Measurements from ENCODE around the gene TM4SF18. TPM values are rescaled to one million over a fixed set of nuclear protein-coding genes. Genes with fewer than 3 reads are reported as not detected.

Gene TM4SF18
- total RNA-seq, 2 donors from 2014 or later, result not detected

DNA sequence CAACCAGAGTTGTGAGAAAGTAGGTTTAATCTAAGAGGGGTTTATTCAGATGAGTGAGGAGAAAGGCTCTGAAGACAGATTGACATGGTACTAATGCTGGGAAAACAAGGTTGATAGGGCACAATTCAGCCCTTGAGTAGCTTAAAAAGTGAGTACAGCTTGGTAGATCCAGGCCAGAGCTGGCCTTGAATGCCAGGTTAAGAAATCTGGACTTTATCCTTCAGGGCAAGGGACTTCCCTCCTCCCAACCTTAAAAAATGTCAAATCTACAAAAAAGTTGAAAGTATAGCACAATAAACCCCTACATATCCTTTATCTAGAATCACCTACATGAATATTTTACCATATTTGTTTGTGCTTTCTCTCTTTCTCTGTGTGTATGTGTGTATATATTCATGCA is 7.9 kb downstream of the TM4SF18 start:
- no peaks in the 10 kb centered on the region for H3K4me1 Mint-ChIP-seq
- H3K36me3 Mint-ChIP-seq (ENCODE audit: low read depth), result no peaks in the 10 kb centered on the region
- no peak overlapping the region for H3K4me3 Mint-ChIP-seq
- no peak overlapping the region for H3K27ac Mint-ChIP-seq
- H3K27me3 Mint-ChIP-seq, result peaks cover 12% of the 10 kb centered on the region
- no peak for ATAC-seq (replicated peaks)
- no peaks in the 10 kb centered on the region for H3K9me3 Mint-ChIP-seq

DNA sequence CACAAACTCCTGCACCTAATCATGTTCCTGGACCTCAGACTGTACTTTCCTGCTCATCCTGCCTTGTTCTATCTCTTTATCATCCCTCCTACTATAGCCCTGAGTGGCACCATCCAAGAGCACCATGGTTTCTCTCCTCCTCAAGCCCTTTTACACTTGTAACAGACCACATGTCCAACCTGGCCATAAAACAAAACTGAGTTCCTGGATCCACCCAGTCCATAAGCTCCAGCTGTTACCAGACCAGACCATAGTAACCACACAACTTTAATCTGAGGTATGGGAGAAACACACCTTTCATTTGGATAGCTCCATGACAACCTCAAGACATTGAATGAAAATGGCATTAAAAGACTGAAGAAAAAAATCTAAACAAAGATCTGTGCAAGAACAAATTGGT is 9.1 kb downstream of the TM4SF18 start:
- no peaks in the 10 kb centered on the region for H3K4me1 Mint-ChIP-seq
- H3K27me3 Mint-ChIP-seq, result peaks cover 8% of the 10 kb centered on the region
- H3K9me3 Mint-ChIP-seq, result no peaks in the 10 kb centered on the region
- H3K36me3 Mint-ChIP-seq (ENCODE audit: low read depth), result no peaks in the 10 kb centered on the region
- no peak for ATAC-seq (replicated peaks)
- no peak overlapping the region for H3K27ac Mint-ChIP-seq
- no peak overlapping the region for H3K4me3 Mint-ChIP-seq

DNA sequence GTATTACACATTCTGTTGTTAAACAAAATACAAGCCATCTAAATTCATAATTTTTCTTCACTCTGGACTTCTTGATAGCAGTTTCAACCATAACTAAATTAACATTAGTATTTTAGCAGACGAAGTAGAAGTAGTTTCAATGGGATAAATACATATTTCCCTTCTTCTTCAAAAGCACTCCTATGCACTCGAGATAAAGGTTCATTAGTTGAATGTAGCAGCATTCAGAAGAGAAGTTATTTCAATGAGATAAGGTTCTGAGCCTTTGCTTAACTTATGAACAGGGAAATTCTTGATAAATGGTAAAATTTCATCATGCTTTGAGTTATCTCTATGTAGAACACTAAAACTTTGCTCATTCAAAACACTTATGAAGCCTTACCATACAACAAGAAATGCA is 11.8 kb downstream of the TM4SF18 start:
- ATAC-seq (replicated peaks), result no peak
- H3K9me3 Mint-ChIP-seq, result no peaks in the 10 kb centered on the region
- no peak overlapping the region for H3K27ac Mint-ChIP-seq
- H3K4me3 Mint-ChIP-seq, result no peak overlapping the region
- H3K27me3 Mint-ChIP-seq, result peaks cover 8% of the 10 kb centered on the region
- H3K4me1 Mint-ChIP-seq, result no peaks in the 10 kb centered on the region
- H3K36me3 Mint-ChIP-seq (ENCODE audit: low read depth), result no peaks in the 10 kb centered on the region

DNA sequence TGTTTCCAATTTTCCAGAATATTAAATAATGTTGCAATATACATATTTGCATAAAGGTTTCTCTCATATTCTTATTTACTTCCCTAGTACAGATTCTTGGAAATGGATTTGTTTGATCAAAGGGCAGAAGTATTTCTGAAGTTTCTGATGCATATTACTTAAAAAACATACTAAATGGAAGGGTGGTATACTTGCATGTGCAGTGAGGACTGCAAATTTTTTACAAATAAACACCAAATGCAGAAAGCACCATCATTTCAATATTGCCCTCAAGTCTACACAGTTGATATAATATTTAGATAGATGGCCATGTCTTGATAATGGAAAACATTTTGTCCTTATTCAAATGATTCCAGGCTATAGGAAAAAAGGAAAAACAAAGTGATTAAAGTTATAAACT is 12.3 kb downstream of the TM4SF18 start:
- Mint-ChIP-seq H3K4me1 (no peaks in the 10 kb centered on the region), H3K27me3 (peaks cover 8% of the 10 kb centered on the region), H3K9me3 (no peaks in the 10 kb centered on the region), H3K27ac (no peak overlapping the region), H3K36me3 (ENCODE audit: low read depth) (no peaks in the 10 kb centered on the region), H3K4me3 (no peak overlapping the region)
- ATAC-seq (replicated peaks), result no peak

DNA sequence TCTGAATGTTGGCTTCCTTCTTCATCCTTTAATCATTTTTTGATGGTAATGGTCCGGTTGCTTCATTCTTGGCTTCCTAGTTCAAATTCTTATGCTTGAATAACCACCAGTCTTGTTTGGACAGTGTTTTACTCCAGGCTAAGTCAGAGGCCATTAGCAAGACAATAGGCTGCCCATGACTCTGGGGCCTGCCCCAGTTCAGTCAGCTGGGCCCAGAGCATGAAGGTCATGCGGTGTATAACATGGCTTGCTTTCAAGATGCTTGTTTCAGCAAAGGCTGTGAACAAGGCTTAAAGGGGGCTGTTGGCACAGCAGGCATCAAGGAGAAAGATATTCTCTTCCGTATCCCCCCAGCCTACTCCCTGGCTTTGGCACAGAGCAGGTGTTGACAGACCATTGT is 13.7 kb downstream of the TM4SF18 start:
- H3K27me3 Mint-ChIP-seq, result peaks cover 10% of the 10 kb centered on the region
- no peaks in the 10 kb centered on the region for H3K9me3 Mint-ChIP-seq
- H3K4me1 Mint-ChIP-seq, result no peaks in the 10 kb centered on the region
- H3K36me3 Mint-ChIP-seq (ENCODE audit: low read depth), result no peaks in the 10 kb centered on the region
- no peak overlapping the region for H3K4me3 Mint-ChIP-seq
- ATAC-seq (replicated peaks), result no peak
- H3K27ac Mint-ChIP-seq, result no peak overlapping the region

DNA sequence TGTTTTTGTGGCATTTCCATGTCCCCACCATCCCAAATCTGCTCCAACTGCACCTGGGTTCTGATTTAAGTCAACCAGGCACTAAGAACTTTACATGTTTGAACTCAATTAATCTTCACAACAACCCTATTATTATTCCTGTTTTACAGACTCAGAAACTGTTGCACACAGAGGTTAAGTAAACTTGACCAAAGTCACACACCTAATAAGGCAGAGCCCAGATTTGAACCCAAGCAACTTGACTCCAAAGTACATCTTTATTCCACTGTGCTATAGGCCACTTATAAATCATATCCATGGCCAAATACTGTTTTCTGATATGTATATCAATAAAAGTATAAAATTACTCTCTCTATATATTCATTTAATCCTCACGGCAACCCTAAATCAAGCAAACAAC is 16.4 kb downstream of the TM4SF18 start:
- H3K4me1 Mint-ChIP-seq, result no peaks in the 10 kb centered on the region
- no peak for ATAC-seq (replicated peaks)
- no peak overlapping the region for H3K27ac Mint-ChIP-seq
- no peaks in the 10 kb centered on the region for H3K9me3 Mint-ChIP-seq
- H3K4me3 Mint-ChIP-seq, result no peak overlapping the region
- H3K27me3 Mint-ChIP-seq, result peaks cover 18% of the 10 kb centered on the region
- H3K36me3 Mint-ChIP-seq (ENCODE audit: low read depth), result no peaks in the 10 kb centered on the region

DNA sequence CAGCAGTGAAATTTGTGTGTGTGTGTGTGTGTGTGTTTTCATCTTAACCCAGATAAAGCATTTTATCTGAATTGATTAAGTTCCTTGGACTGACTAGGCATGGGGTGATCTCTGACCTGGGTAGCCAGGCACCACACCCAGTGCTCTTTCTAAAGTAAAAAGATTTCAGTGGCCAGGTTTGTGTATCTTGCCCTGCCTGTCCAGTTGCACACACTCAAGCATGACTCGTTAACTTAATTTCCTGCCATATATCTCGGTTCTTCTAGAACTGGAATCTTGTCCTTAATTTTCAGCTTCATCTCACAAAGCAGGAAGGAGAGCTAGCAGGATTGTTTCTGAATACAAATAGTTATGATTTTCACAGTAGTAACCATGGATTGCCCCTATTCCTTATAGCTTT is 17.0 kb downstream of the TM4SF18 start:
- no peak for ATAC-seq (replicated peaks)
- Mint-ChIP-seq H3K27ac (no peak overlapping the region), H3K4me1 (no peaks in the 10 kb centered on the region), H3K9me3 (no peaks in the 10 kb centered on the region), H3K27me3 (peaks cover 24% of the 10 kb centered on the region), H3K36me3 (ENCODE audit: low read depth) (no peaks in the 10 kb centered on the region), H3K4me3 (no peak overlapping the region)

DNA sequence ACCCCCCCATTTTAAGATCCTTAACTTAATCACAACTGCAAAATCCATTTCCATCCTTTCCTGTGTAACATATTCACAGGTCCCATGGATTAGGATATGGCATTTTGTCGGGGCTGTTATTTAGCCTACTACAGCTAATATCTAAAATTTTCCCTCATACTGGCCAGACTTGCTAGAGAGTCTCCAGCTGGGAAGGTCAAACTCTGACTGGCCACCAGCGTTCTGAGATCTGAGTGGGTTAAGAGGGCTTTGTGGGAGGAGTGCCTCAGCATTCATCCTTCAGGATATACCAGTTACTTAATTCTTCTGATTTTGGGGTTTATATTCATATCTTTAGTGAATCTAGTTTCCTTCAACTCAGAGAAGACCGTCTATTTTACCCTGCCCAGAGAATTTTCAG is 17.7 kb downstream of the TM4SF18 start:
- ATAC-seq (replicated peaks), result no peak
- peaks cover 28% of the 10 kb centered on the region for H3K27me3 Mint-ChIP-seq
- H3K36me3 Mint-ChIP-seq (ENCODE audit: low read depth), result no peaks in the 10 kb centered on the region
- no peak overlapping the region for H3K4me3 Mint-ChIP-seq
- no peaks in the 10 kb centered on the region for H3K4me1 Mint-ChIP-seq
- no peak overlapping the region for H3K27ac Mint-ChIP-seq
- H3K9me3 Mint-ChIP-seq, result no peaks in the 10 kb centered on the region

DNA sequence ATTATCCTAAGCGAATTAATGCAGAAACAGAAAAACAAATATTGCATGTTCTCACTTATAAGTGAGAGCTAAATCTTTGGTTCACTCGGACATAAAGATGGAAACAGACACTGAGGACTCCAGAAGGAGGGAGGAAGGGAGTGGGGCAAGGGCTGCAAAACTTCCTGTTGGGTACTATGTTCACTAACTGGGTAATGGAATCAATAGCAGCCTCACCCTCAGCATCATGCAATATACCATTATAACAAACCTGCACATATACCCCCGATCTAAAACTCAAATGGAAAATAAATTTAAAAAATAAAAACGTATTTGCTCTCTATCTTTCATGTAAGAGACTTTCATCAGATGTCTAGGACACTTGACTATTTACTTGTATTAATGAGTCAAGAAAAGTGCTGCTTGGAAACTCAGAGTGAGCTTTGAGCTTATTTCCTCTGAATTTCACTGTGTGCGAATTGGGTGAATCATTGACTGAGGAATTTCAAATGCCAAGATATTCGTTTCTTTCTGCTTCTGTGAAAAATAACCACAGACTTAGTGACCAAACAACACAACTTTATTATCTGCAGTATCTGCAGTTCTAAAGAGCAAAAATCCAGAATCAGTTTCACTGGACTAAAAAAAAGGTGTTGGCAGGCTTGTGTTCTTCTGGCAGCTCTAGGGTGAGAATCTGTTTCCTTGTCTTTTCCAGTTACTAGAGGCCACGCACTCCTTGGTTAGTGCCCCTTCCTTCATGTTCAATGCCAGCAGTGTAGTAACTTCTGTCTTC is 18.4 kb downstream of the TM4SF18 start:
- H3K9me3 Mint-ChIP-seq, result no peaks in the 10 kb centered on the region
- no peak overlapping the region for H3K4me3 Mint-ChIP-seq
- no peak for ATAC-seq (replicated peaks)
- H3K4me1 Mint-ChIP-seq, result no peaks in the 10 kb centered on the region
- H3K27ac Mint-ChIP-seq, result no peak overlapping the region
- H3K36me3 Mint-ChIP-seq (ENCODE audit: low read depth), result no peaks in the 10 kb centered on the region
- H3K27me3 Mint-ChIP-seq, result peaks cover 33% of the 10 kb centered on the region

DNA sequence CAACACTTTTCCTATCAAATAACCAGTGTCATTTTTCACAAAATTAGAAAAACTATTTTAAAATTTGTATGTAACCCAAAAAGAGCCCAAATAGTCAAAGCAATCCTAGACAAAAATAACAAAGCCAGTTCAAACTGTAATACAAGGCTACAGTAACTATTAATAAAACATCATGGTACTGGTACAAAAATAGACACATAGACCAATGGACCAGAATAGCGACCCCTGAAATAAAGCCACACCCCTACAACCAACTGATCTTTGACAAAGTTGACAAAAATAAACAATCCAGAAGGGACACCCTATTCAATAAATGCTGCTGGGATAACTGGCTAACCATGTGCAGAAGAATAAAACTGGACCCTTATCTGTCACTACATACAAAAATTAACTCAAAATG is 19.9 kb downstream of the TM4SF18 start:
- no peaks in the 10 kb centered on the region for H3K4me1 Mint-ChIP-seq
- H3K27ac Mint-ChIP-seq, result no peak overlapping the region
- H3K4me3 Mint-ChIP-seq, result no peak overlapping the region
- no peaks in the 10 kb centered on the region for H3K9me3 Mint-ChIP-seq
- no peak for ATAC-seq (replicated peaks)
- H3K27me3 Mint-ChIP-seq, result peaks cover 33% of the 10 kb centered on the region
- no peaks in the 10 kb centered on the region for H3K36me3 Mint-ChIP-seq (ENCODE audit: low read depth)

DNA sequence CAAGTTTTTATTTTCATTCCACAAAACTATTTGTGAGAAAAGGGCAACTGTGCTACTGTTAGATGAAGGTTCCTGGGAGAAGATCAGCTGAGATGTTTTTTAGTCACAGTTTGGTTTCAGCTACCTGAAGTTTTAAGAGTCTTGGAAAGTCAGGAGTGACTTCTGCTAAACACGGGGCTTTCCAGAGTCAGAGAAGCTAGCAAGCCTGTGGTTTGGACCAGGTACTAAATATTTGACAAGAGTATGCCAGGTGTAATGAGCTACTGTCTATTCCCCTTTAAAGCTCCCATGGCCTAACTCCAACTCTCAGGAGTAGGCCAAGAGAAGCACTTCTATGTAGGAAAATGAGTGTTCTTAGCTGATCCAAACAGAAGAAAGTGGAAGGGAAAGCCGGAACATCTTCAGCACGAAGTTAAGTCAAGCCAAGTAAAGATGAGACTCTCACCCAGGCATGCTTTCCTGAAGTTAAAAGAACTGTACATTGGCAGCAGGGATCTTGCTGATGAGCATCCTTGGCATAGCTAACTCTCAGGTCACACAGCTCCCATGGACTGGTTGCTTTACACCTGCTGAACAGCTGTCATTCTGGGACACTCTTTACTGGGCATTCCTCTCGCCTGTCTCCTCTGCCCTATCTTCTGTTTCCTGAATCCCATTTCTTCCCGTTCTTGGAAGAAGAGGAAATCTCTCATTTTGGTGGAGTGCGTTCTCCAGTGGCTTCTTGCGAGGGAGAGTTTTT is 22.5 kb downstream of the TM4SF18 start:
- H3K27ac Mint-ChIP-seq, result no peak overlapping the region
- H3K4me1 Mint-ChIP-seq, result no peaks in the 10 kb centered on the region
- H3K9me3 Mint-ChIP-seq, result no peaks in the 10 kb centered on the region
- no peaks in the 10 kb centered on the region for H3K36me3 Mint-ChIP-seq (ENCODE audit: low read depth)
- H3K27me3 Mint-ChIP-seq, result peaks cover 38% of the 10 kb centered on the region
- no peak for ATAC-seq (replicated peaks)
- no peak overlapping the region for H3K4me3 Mint-ChIP-seq

DNA sequence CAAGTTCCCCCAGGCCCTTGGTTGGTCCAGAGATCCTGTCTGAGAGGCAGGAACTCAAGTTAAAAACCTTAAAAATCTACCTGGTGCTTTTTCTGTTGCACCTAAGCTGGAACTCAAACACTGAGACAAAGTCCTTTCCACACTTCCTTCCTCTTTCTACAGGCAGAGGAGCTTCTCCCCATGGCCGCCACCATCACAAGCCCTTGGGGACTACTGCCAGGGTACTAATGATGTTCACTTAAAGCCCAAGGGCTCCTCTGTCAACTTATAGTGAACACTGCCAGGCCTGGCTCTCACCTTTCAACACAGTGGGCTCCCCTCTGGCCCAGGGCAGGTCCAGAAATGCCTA is 26.0 kb downstream of the TM4SF18 start:
- H3K27me3 Mint-ChIP-seq, result peaks cover 47% of the 10 kb centered on the region
- H3K27ac Mint-ChIP-seq, result no peak overlapping the region
- H3K9me3 Mint-ChIP-seq, result no peaks in the 10 kb centered on the region
- no peak for ATAC-seq (replicated peaks)
- no peak overlapping the region for H3K4me3 Mint-ChIP-seq
- H3K36me3 Mint-ChIP-seq (ENCODE audit: low read depth), result no peaks in the 10 kb centered on the region
- H3K4me1 Mint-ChIP-seq, result no peaks in the 10 kb centered on the region

DNA sequence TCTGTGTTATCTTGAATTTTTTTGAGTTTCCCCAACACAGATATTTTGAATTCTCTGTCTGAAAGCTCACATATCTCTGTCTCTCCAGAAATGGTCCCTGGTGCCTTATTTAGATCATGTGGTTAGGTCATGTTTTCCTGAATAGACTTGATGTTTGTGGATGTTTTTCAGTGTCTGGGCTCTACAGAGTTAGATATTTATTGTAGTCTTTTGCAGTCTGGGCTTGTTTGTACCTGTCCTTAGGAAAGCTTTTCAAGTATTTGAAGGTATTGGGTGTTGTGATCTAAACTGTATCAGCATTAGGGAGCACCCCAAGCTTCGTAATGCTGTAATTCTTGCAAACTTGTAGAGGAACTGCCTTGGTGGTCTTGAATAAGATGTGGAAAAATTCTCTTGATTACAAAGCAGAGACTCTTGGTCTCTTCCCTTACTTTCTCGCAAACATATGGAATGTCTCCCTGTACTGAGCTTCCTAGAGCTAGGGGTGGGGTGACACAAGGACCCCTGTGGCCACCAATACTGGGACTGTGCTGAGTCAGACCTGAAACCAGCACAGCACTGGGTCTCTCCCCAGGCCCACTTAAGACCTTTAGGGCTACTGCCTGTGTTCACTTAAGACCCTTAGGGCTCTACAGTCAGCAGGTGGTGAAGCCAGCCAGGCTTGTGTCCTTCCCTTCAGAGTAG is 26.5 kb downstream of the TM4SF18 start:
- Mint-ChIP-seq H3K4me1 (no peaks in the 10 kb centered on the region), H3K36me3 (ENCODE audit: low read depth) (no peaks in the 10 kb centered on the region), H3K27me3 (peaks cover 45% of the 10 kb centered on the region), H3K9me3 (no peaks in the 10 kb centered on the region), H3K4me3 (no peak overlapping the region), H3K27ac (no peak overlapping the region)
- ATAC-seq (replicated peaks), result no peak

DNA sequence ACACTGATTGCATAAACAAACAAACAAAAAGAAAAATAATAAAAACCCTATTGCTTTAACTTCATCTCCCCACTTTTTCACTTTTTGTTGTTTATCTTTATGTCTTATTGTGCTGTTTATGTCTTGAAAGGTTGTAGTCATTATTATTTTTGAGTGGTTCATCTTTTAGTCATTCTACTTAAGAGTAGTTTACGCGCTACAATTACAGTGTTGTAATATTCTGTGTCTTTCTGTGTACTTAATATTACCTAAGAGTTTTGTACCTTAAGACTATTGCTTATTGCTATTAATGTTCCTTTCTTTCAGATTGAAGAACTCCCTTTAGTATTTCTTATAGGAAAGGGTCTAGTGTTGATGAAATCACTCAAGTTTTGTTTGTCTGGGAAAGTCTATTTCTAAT is 28.1 kb downstream of the TM4SF18 start:
- Mint-ChIP-seq H3K36me3 (ENCODE audit: low read depth) (no peaks in the 10 kb centered on the region), H3K9me3 (no peaks in the 10 kb centered on the region), H3K4me3 (no peak overlapping the region), H3K4me1 (no peaks in the 10 kb centered on the region), H3K27me3 (peaks cover 36% of the 10 kb centered on the region), H3K27ac (no peak overlapping the region)
- no peak for ATAC-seq (replicated peaks)
